Neural cell (in vitro differentiated cells): ENCODE results near the gene IKZF4. TPM values are rescaled to one million over a fixed set of nuclear protein-coding genes. Genes with fewer than 3 reads are reported as not detected.

Experiments
- H2AFZ ChIP-seq: fragments of 200-600, 300-800 bp; sonication (generic), shearing (Covaris generic); 2 replicates; pipeline ENCODE4 v1.6.0; 2014; ENCODE audit warnings: low read depth, mild to moderate bottlenecking, antibody characterized with exemption, low read length, moderate library complexity
- H3F3A ChIP-seq: fragments of 200-600 bp; shearing (Covaris generic); 2 replicates; pipeline ENCODE4 v1.6.1; 2016; ENCODE audit warnings: mild to moderate bottlenecking, moderate library complexity, mixed read lengths, antibody characterized with exemption, low read length; ENCODE audit not compliant: insufficient read depth, poor library complexity, severe bottlenecking
- H3K27ac ChIP-seq: fragments of 200-600, 300-800 bp; sonication (generic), shearing (Covaris generic); 2 replicates; pipeline ENCODE4 v1.5.1; 2014; ENCODE audit warnings: mild to moderate bottlenecking, low read length, moderate library complexity
- H3K27me3 ChIP-seq: fragments of 300-800, 200-600 bp; sonication (generic), shearing (Covaris generic); 2 replicates; pipeline ENCODE4 v1.6.0; 2014; ENCODE audit warnings: mild to moderate bottlenecking, low read depth, low read length, moderate library complexity; ENCODE audit not compliant: insufficient read depth
- H3K36me3 ChIP-seq: fragments of 300-800, 200-600 bp; sonication (generic), shearing (Covaris generic); 2 replicates; pipeline ENCODE4 v1.5.1; 2014; ENCODE audit warnings: mild to moderate bottlenecking, antibody characterized with exemption, low read length, moderate library complexity; ENCODE audit not compliant: insufficient read depth
- H3K4me2 ChIP-seq: fragments of 300-800, 200-600 bp; sonication (generic), shearing (Covaris generic); 2 replicates; pipeline ENCODE4 v1.6.0; 2014; ENCODE audit warnings: mild to moderate bottlenecking, low read length
- H3K4me3 ChIP-seq: fragments of 300-800, 200-600 bp; sonication (generic), shearing (Covaris generic); 2 replicates; pipeline ENCODE4 v1.5.1; 2014; ENCODE audit warnings: mild to moderate bottlenecking, low read length, moderate library complexity
- H3K79me2 ChIP-seq: fragments of 200-600 bp; shearing (Covaris generic); replicated peaks from 2 replicates; pipeline ENCODE4 v1.6.0; 2014; ENCODE audit warnings: mild to moderate bottlenecking, low read length, moderate library complexity; ENCODE audit not compliant: insufficient read depth
- H3K9ac ChIP-seq: fragments of 300-800, 200-600 bp; sonication (generic), shearing (Covaris generic); 2 replicates; pipeline ENCODE4 v1.6.1; 2016; ENCODE audit warnings: mild to moderate bottlenecking, low read length, mixed read lengths
- H3K9me2 ChIP-seq: fragments of 200-600 bp; shearing (Covaris generic); 2 replicates; pipeline ENCODE4 v1.6.1; 2016; ENCODE audit warnings: mild to moderate bottlenecking, low read length, mixed read lengths; ENCODE audit not compliant: insufficient read depth
- H3K9me3 ChIP-seq: fragments of 200-600, 300-800 bp; sonication (generic), shearing (Covaris generic); 2 replicates; pipeline ENCODE4 v1.6.1; 2016; ENCODE audit warnings: mild to moderate bottlenecking, mixed run types, low read length, moderate library complexity, mixed read lengths
- H4K20me1 ChIP-seq: fragments of 200-600 bp; shearing (Covaris generic); 2 replicates; pipeline ENCODE4 v1.6.1; 2016; ENCODE audit warnings: mild to moderate bottlenecking, mixed run types; ENCODE audit not compliant: insufficient read depth
- CTCF ChIP-seq: fragments of 450-650 bp; IDR thresholded peaks from 2 replicates; pipeline ENCODE4 v1.5.1; 2014; ENCODE audit warnings: antibody characterized with exemption, mild to moderate bottlenecking, moderate library complexity; ENCODE audit not compliant: poor library complexity, severe bottlenecking
- EP300 ChIP-seq: fragments of 450-650 bp; conservative IDR thresholded peaks from 2 replicates; pipeline ENCODE4 v1.6.1; 2014; ENCODE audit warnings: antibody characterized with exemption, mild to moderate bottlenecking, moderate library complexity; ENCODE audit not compliant: poor library complexity, severe bottlenecking
- EZH2 ChIP-seq: fragments of 200-600, 300-800 bp; shearing (Covaris generic), sonication (generic); IDR thresholded peaks from 2 replicates; pipeline ENCODE4 v1.6.1; 2014; ENCODE audit warnings: antibody characterized with exemption, low read length, borderline replicate concordance, mild to moderate bottlenecking; ENCODE audit not compliant: insufficient read depth, poor library complexity, severe bottlenecking
- MXI1 ChIP-seq: fragments of 450-650 bp; conservative IDR thresholded peaks from 2 replicates; pipeline ENCODE4 v1.6.1; 2014; ENCODE audit warnings: antibody characterized with exemption, mild to moderate bottlenecking; ENCODE audit not compliant: poor library complexity, severe bottlenecking
- POLR2AphosphoS5 ChIP-seq: IDR thresholded peaks from 2 replicates; pipeline ENCODE4 v1.6.1; 2012
- RAD21 ChIP-seq: fragments of 450-650 bp; conservative IDR thresholded peaks from 2 replicates; pipeline ENCODE4 v1.6.1; 2014; ENCODE audit warnings: antibody characterized with exemption, mild to moderate bottlenecking, moderate library complexity
- REST ChIP-seq: IDR thresholded peaks from 2 replicates; pipeline ENCODE4 v1.6.1; 2012; ENCODE audit warnings: borderline replicate concordance
- SMC3 ChIP-seq: fragments of 450-650 bp; conservative IDR thresholded peaks from 2 replicates; pipeline ENCODE4 v1.6.1; 2014; ENCODE audit warnings: antibody characterized with exemption, mild to moderate bottlenecking, moderate library complexity; ENCODE audit not compliant: poor library complexity
- TAF1 ChIP-seq: IDR thresholded peaks from 2 replicates; pipeline ENCODE4 v1.6.1; 2012; ENCODE audit warnings: low read depth
- polyA plus RNA-seq: library from polyadenylated mRNA; depleted of rRNA; stranded (reverse); fragments of >200 nt; gene quantifications from 2 replicates; pipeline ENCODE4 v1.2.3, GENCODE V29; 2014

The IKZF4 gene
- polyA plus RNA-seq, 1 donor from 2014 or later: 4.8 TPM

GRCh38 chr12:55995366-55995765 is 25.5 kb upstream of the IKZF4 start:
- peaks cover 9% of the 10 kb centered on the region for H3K36me3 ChIP-seq
- no peak overlapping the region for H3K27ac ChIP-seq
- no peak overlapping the region for H2AFZ ChIP-seq
- H3K9ac ChIP-seq: no peak overlapping the region
- H3K79me2 ChIP-seq: peaks cover 4% of the 10 kb centered on the region
- TF ChIP-seq CTCF: no peak
- TF ChIP-seq EZH2: no peak
- TF ChIP-seq SMC3: no peak
- no peak for TF ChIP-seq EP300
- H3K4me3 ChIP-seq: no peak overlapping the region
- H4K20me1 ChIP-seq: no peaks in the 10 kb centered on the region
- H3F3A ChIP-seq: no peaks in the 10 kb centered on the region
- H3K4me2 ChIP-seq: no peak overlapping the region
- no peaks in the 10 kb centered on the region for H3K9me3 ChIP-seq
- no peaks in the 10 kb centered on the region for H3K9me2 ChIP-seq
- no peaks in the 10 kb centered on the region for H3K27me3 ChIP-seq

GRCh38 chr12:55996201-55996714 is 24.6 kb upstream of the IKZF4 start:
- Histone ChIP-seq H3K36me3 (no peaks in the 10 kb centered on the region), H3K27me3 (no peaks in the 10 kb centered on the region), H3K79me2 (peaks cover 4% of the 10 kb centered on the region), H3K9me2 (no peaks in the 10 kb centered on the region), H3K9me3 (no peaks in the 10 kb centered on the region), H3K9ac (peak overlapping the region; percentile 75), H4K20me1 (no peaks in the 10 kb centered on the region), H3K4me3 (peak overlapping the region; percentile 80), H3K27ac (peak overlapping the region; percentile 70), H3K4me2 (peak overlapping the region; percentile 1), H2AFZ (no peak overlapping the region), H3F3A (no peaks in the 10 kb centered on the region)
- TF ChIP-seq REST: no peak
- TF ChIP-seq TAF1: no peak
- TF ChIP-seq CTCF: peak; percentile 88
- TF ChIP-seq EP300: no peak
- TF ChIP-seq POLR2AphosphoS5: no peak
- TF ChIP-seq EZH2: no peak
- no peak for TF ChIP-seq MXI1
- peak; percentile 77 for TF ChIP-seq SMC3
- peak; percentile 80 for TF ChIP-seq RAD21
